Measurements from ENCODE around the gene TM9SF2. TPM values are rescaled to one million over a fixed set of nuclear protein-coding genes. Genes with fewer than 3 reads are reported as not detected.

Gene TM9SF2
- total RNA-seq, 1 experiment from 2014 or later, result 106 TPM

Other genes with a start within 250 kb of the TM9SF2 start
- not detected in 2 replicates for gene GPR18, start 243.1 kb upstream of the TM9SF2 start, total RNA-seq (2014; rRNA removed; shearing (Covaris generic))
- 0.06 TPM in 1 of 2 replicates, not detected in the other for gene GPR183, start 194.1 kb upstream of the TM9SF2 start, total RNA-seq (2014; rRNA removed; shearing (Covaris generic))
- 0.36 and 4.6 TPM in 2 replicates for gene CLYBL, start 105.2 kb downstream of the TM9SF2 start, total RNA-seq (2014; rRNA removed; shearing (Covaris generic))

All from Daoy (cell line).